Activated CD8-positive, alpha-beta memory T cell treated with anti-CD3 and anti-CD28 coated beads for 1 hour (primary cell): ENCODE results near the gene ZNF486.
"Not testable (repeated sequence)": the region's sequence is repeated elsewhere in the genome, so short reads cannot be mapped to it uniquely, and the experiment has no call there.

Experiments used
- DNase-seq, 2 donors: peaks; one replicate each; pipeline ENCODE4 v3.0.0-alpha.2; 2020; ENCODE audit warnings: low read depth in 1 of 2; ENCODE audit errors: extremely low read depth in 1 of 2

Gene ZNF486

GRCh38 chr19:20167020-20167644 is at the start of gene ZNF486:
Gene ZNF486 (plus strand): TSS chr19:20167214. CDS start chr19:20167331, 117 bp downstream.
- DNase-seq, result peak; percentile 77 to 80

GRCh38 chr19:20118064-20118839 is 48.8 kb upstream of the ZNF486 start:
- not testable (repeated sequence) for DNase-seq

GRCh38 chr19:20124879-20125278 is 42.1 kb upstream of the ZNF486 start:
- DNase-seq, result no peak

GRCh38 chr19:20132933-20133332 is 34.1 kb upstream of the ZNF486 start:
- not testable (repeated sequence) for DNase-seq

- not testable (repeated sequence) for DNase-seq
Measured at GRCh38 chr19:20137714-20138113, 29.3 kb upstream of the ZNF486 start.

- no peak for DNase-seq
Measured at GRCh38 chr19:20151617-20152145, 15.3 kb upstream of the ZNF486 start.

- DNase-seq, result not testable (repeated sequence)
Measured at GRCh38 chr19:20152506-20152905, 14.5 kb upstream of the ZNF486 start.

GRCh38 chr19:20153281-20153680 is 13.7 kb upstream of the ZNF486 start:
- no peak for DNase-seq

- DNase-seq, result no peak
Measured at GRCh38 chr19:20154636-20155035, 12.4 kb upstream of the ZNF486 start.

- no peak for DNase-seq
Measured at GRCh38 chr19:20162821-20163220, 4.2 kb upstream of the ZNF486 start.

- no peak for DNase-seq
Measured at GRCh38 chr19:20164456-20164855, 2.6 kb upstream of the ZNF486 start.

GRCh38 chr19:20165971-20166592 is 932 bp upstream of the ZNF486 start:
- DNase-seq, result no peak

- no peak for DNase-seq
Measured at GRCh38 chr19:20167651-20168122, 673 bp downstream of the ZNF486 start.

GRCh38 chr19:20171285-20171684 is 4.3 kb downstream of the ZNF486 start:
- DNase-seq, result no peak

- not testable (repeated sequence) for DNase-seq
Measured at GRCh38 chr19:20175848-20176247, 8.8 kb downstream of the ZNF486 start.

- DNase-seq, result not testable (repeated sequence)
Measured at GRCh38 chr19:20179956-20180355, 12.9 kb downstream of the ZNF486 start.

- DNase-seq, result no peak
Measured at GRCh38 chr19:20182222-20182785, 15.3 kb downstream of the ZNF486 start.

GRCh38 chr19:20186174-20186573 is 19.2 kb downstream of the ZNF486 start:
- DNase-seq, result no peak

GRCh38 chr19:20197747-20198146 is 30.7 kb downstream of the ZNF486 start:
- no peak for DNase-seq

- no peak for DNase-seq
Measured at GRCh38 chr19:20209051-20209450, 42.0 kb downstream of the ZNF486 start.

- not testable (repeated sequence) for DNase-seq
Measured at GRCh38 chr19:20214366-20214765, 47.4 kb downstream of the ZNF486 start.
